BLaER1 treated with 17β-estradiol and CSF1 and Interleukin-3, amounts not matched to agents 10 nM and 100 nM (cell line): ENCODE results near the gene IL1RAPL2.

Source experiments
- H3K27ac ChIP-seq, 11 experiments: shearing (Covaris generic); formaldehyde crosslinking; 2 replicates each; pipeline ENCODE4 v1.8.1; 2022
- H3K27me3 ChIP-seq, 11 experiments: shearing (Covaris generic); formaldehyde crosslinking; 2 replicates each; pipeline ENCODE4 v1.8.1; 2022
- H3K36me3 ChIP-seq, 11 experiments: shearing (Covaris generic); formaldehyde crosslinking; 2 replicates each; pipeline ENCODE4 v1.8.1; 2022
- H3K4me1 ChIP-seq, 10 experiments: shearing (Covaris generic); formaldehyde crosslinking; 2 replicates each; pipeline ENCODE4 v1.8.1; 2022
- H3K4me2 ChIP-seq, 11 experiments: shearing (Covaris generic); formaldehyde crosslinking; 2 replicates each; pipeline ENCODE4 v1.8.1; 2022
- H3K4me3 ChIP-seq, 10 experiments: shearing (Covaris generic); formaldehyde crosslinking; 2 replicates each; pipeline ENCODE4 v1.8.1; 2022
- H3K9ac ChIP-seq, 11 experiments: shearing (Covaris generic); formaldehyde crosslinking; 2 replicates each; pipeline ENCODE4 v1.8.1; 2022
- H3K9me3 ChIP-seq, 11 experiments: shearing (Covaris generic); formaldehyde crosslinking; replicated peaks in 1 of 11; 2 replicates each; pipeline ENCODE4 v1.8.1; 2022
- H4K20me1 ChIP-seq, 11 experiments: shearing (Covaris generic); formaldehyde crosslinking; 2 replicates each; pipeline ENCODE4 v1.8.1; 2022
- Cebpa-rat ChIP-seq, 11 experiments: shearing (Covaris generic); IDR thresholded peaks; 2 replicates each; pipeline ENCODE4 v1.8.1; 2022

Gene IL1RAPL2

GRCh38 chrX:105189093-105189492 is 623.1 kb downstream of the IL1RAPL2 start:
- H3K27me3 ChIP-seq: no peaks in the 10 kb centered on the region
- no peaks in the 10 kb centered on the region for H4K20me1 ChIP-seq
- TF ChIP-seq Cebpa-rat (IDR thresholded peaks at IDR 0.05): no peak
- H3K27ac ChIP-seq: no peak overlapping the region
- no peak overlapping the region for H3K4me3 ChIP-seq
- no peaks in the 10 kb centered on the region for H3K4me1 ChIP-seq
- no peaks in the 10 kb centered on the region for H3K9me3 ChIP-seq
- no peaks in the 10 kb centered on the region for H3K36me3 ChIP-seq
- H3K4me2 ChIP-seq: no peak overlapping the region
- no peak overlapping the region for H3K9ac ChIP-seq

- Histone ChIP-seq H3K9ac (no peak overlapping the region), H3K27me3 (no peaks in the 10 kb centered on the region), H3K4me1 (no peaks in the 10 kb centered on the region), H3K27ac (no peak overlapping the region), H4K20me1 (no peaks in the 10 kb centered on the region), H3K9me3 (no peaks in the 10 kb centered on the region), H3K4me3 (no peak overlapping the region), H3K36me3 (no peaks in the 10 kb centered on the region), H3K4me2 (no peak overlapping the region)
- TF ChIP-seq Cebpa-rat (IDR thresholded peaks at IDR 0.05): no peak
Observed at GRCh38 chrX:105190252-105190853, 624.4 kb downstream of the IL1RAPL2 start.

- Histone ChIP-seq H3K4me3 (no peak overlapping the region), H3K9ac (no peak overlapping the region), H3K4me1 (no peaks in the 10 kb centered on the region), H3K27ac (no peak overlapping the region), H4K20me1 (no peaks in the 10 kb centered on the region), H3K27me3 (no peaks in the 10 kb centered on the region), H3K4me2 (no peak overlapping the region), H3K9me3 (no peaks in the 10 kb centered on the region), H3K36me3 (no peaks in the 10 kb centered on the region)
- no peak for TF ChIP-seq Cebpa-rat (IDR thresholded peaks at IDR 0.05)
Observed at GRCh38 chrX:105191878-105192277, 625.9 kb downstream of the IL1RAPL2 start.

- Histone ChIP-seq H3K27ac (no peak overlapping the region), H3K4me3 (no peak overlapping the region), H3K27me3 (no peaks in the 10 kb centered on the region), H3K9ac (no peak overlapping the region), H3K36me3 (no peaks in the 10 kb centered on the region), H3K4me1 (no peaks in the 10 kb centered on the region), H4K20me1 (no peaks in the 10 kb centered on the region), H3K4me2 (no peak overlapping the region), H3K9me3 (no peaks in the 10 kb centered on the region; a peak in 1 of 22 replicates)
- no peak for TF ChIP-seq Cebpa-rat (IDR thresholded peaks at IDR 0.05)
Observed at GRCh38 chrX:105209406-105209805, 643.4 kb downstream of the IL1RAPL2 start.

GRCh38 chrX:105210258-105210657 is 644.3 kb downstream of the IL1RAPL2 start:
- no peak overlapping the region for H3K4me3 ChIP-seq
- no peak overlapping the region for H3K9ac ChIP-seq
- H3K4me1 ChIP-seq: no peaks in the 10 kb centered on the region
- H3K9me3 ChIP-seq: no peaks in the 10 kb centered on the region; a peak in 1 of 22 replicates
- no peak overlapping the region for H3K4me2 ChIP-seq
- no peaks in the 10 kb centered on the region for H3K36me3 ChIP-seq
- TF ChIP-seq Cebpa-rat (IDR thresholded peaks at IDR 0.05): no peak
- H4K20me1 ChIP-seq: no peaks in the 10 kb centered on the region
- no peak overlapping the region for H3K27ac ChIP-seq
- H3K27me3 ChIP-seq: no peaks in the 10 kb centered on the region

GRCh38 chrX:105211066-105211575 is 645.1 kb downstream of the IL1RAPL2 start:
- no peaks in the 10 kb centered on the region for H4K20me1 ChIP-seq
- H3K27me3 ChIP-seq: no peaks in the 10 kb centered on the region
- H3K9ac ChIP-seq: no peak overlapping the region
- peaks cover 0 to 3% (median 0%) of the 10 kb centered on the region in 11 experiments; a peak in 3 of 22 replicates for H3K9me3 ChIP-seq
- no peaks in the 10 kb centered on the region for H3K4me1 ChIP-seq
- H3K4me2 ChIP-seq: no peak overlapping the region
- TF ChIP-seq Cebpa-rat (IDR thresholded peaks at IDR 0.05): no peak
- H3K27ac ChIP-seq: no peak overlapping the region
- H3K4me3 ChIP-seq: no peak overlapping the region
- H3K36me3 ChIP-seq: no peaks in the 10 kb centered on the region

GRCh38 chrX:105219454-105220401 is 653.7 kb downstream of the IL1RAPL2 start:
- Histone ChIP-seq H3K9ac (no peak overlapping the region), H3K4me3 (no peak overlapping the region), H3K27me3 (no peaks in the 10 kb centered on the region), H4K20me1 (no peaks in the 10 kb centered on the region), H3K4me1 (no peaks in the 10 kb centered on the region), H3K36me3 (no peaks in the 10 kb centered on the region), H3K9me3 (peaks cover 0 to 24% (median 0%) of the 10 kb centered on the region in 11 experiments; a peak in 8 of 22 replicates), H3K4me2 (no peak overlapping the region), H3K27ac (no peak overlapping the region)
- no peak for TF ChIP-seq Cebpa-rat (IDR thresholded peaks at IDR 0.05)

GRCh38 chrX:105220636-105221035 is 654.6 kb downstream of the IL1RAPL2 start, which contains the start of gene TEX13A:
TEX13A (minus strand) TSS chrX:105220694; CDS start chrX:105220397, 297 bp downstream.
- Histone ChIP-seq H3K27ac (no peak within 1 kb of the TSS), H4K20me1 (no peaks in the 10 kb centered on the region), H3K27me3 (no peaks in the 10 kb centered on the region), H3K9ac (no peak within 1 kb of the TSS), H3K4me3 (no peak within 1 kb of the TSS), H3K36me3 (no peaks in the 10 kb centered on the region), H3K4me1 (no peaks in the 10 kb centered on the region), H3K4me2 (no peak within 1 kb of the TSS), H3K9me3 (peaks cover 0 to 24% (median 0%) of the 10 kb centered on the region in 11 experiments; a peak in 8 of 22 replicates)
- TF ChIP-seq Cebpa-rat (IDR thresholded peaks at IDR 0.05): no peak

GRCh38 chrX:105221374-105221773 is 655.4 kb downstream of the IL1RAPL2 start:
- H3K36me3 ChIP-seq: no peaks in the 10 kb centered on the region
- TF ChIP-seq Cebpa-rat (IDR thresholded peaks at IDR 0.05): no peak
- peaks cover 0 to 1% (median 0%) of the 10 kb centered on the region in 10 experiments; a peak in 1 of 20 replicates for H3K4me1 ChIP-seq
- H4K20me1 ChIP-seq: no peaks in the 10 kb centered on the region
- H3K27ac ChIP-seq: no peak overlapping the region
- H3K27me3 ChIP-seq: no peaks in the 10 kb centered on the region
- H3K4me2 ChIP-seq: no peak overlapping the region
- no peak overlapping the region for H3K9ac ChIP-seq
- H3K9me3 ChIP-seq: peaks cover 0 to 18% (median 0%) of the 10 kb centered on the region in 11 experiments; a peak in 6 of 22 replicates
- no peak overlapping the region for H3K4me3 ChIP-seq
